ENCODE measurements around the gene CLIC3. TPM values are rescaled to one million over a fixed set of nuclear protein-coding genes. Genes with fewer than 3 reads are reported as not detected.

Gene CLIC3
- total RNA-seq, 1 experiment from 2014 or later, result not detected

DNA sequence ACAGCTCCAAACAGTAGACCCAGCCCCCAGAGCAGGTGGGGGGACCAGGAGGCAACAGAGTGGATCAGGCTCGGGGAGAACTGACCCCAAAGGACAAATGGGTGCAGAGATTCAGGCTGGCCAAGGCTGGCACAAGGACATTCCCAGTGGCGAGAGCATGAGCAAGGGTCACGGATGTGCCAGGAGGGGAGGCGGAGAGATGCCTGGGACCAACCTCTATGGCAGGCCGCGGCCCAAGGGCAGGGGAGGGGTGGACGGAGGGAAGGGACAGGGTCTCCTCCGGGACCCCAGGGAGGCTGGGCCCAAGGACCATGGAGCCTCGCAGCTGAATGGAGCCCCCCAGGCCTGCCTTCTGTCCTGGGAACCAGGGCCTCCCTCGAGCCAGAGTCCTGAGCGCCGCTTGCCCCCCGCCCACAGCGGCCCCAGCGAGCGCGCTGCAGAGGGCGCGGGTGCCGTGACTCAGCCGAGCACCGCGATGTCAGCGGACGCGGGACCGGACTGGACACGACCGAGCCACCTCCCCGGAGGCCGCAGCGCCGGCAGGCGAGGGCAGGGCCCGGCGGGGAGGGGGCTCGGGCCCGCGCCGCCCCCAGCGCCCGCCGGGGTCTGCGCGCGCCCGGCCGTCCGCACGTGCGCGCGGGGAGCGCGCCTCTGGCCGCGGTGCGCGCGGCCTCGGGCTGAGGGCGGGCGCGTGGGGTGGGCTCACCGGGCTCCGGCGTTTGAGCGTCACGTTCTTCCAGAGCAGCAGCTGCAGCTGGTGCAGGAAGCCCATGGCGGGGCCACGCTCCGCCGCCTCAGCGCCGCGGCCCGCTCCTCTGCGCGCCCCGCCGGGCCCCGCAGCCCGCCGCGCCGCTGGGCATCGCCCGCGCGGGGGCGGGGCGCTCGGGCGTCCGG lies 31.2 kb upstream of the CLIC3 start, which contains the start of gene ABCA2:
TSS of gene ABCA2 (minus strand) at position 869 of the 894 bp plus-strand sequence. CDS start at position 772, 97 bp downstream.
- CTCF ChIA-PET, result interaction anchor here (0.5 to 0.6 kb wide), 2 partner anchors 15 to 204 kb away, joined by 5 read pairs; no protein-coding TSS in a partner anchor
- Histone ChIP-seq H3K9me3 (ENCODE audit: low read depth, low read length, poor library complexity, severe bottlenecking) (no peaks in the 10 kb centered on the region), H3K27ac (ENCODE audit: low read depth, low read length, poor library complexity, severe bottlenecking) (peak within 1 kb of the TSS; percentile 64), H3K4me3 (ENCODE audit: low read depth, low read length, poor library complexity, severe bottlenecking) (peak within 1 kb of the TSS; percentile 61), H3K27me3 (replicated peaks; ENCODE audit: insufficient read depth, low read depth, low read length, poor library complexity) (no peaks in the 10 kb centered on the region), H3K36me3 (ENCODE audit: insufficient read depth, low read length, poor library complexity, severe bottlenecking) (no peaks in the 10 kb centered on the region), H3K4me1 (ENCODE audit: insufficient read depth, low read length, poor library complexity, severe bottlenecking) (peaks cover 10% of the 10 kb centered on the region)
- no peak for DNase-seq (ENCODE audit: low spot score)
- TF ChIP-seq EZH2 (IDR thresholded peaks at IDR 0.05; ENCODE audit: borderline replicate concordance, low read depth, low read length, poor library complexity, severe bottlenecking), result no peak
- TF ChIP-seq, protein P1, sequence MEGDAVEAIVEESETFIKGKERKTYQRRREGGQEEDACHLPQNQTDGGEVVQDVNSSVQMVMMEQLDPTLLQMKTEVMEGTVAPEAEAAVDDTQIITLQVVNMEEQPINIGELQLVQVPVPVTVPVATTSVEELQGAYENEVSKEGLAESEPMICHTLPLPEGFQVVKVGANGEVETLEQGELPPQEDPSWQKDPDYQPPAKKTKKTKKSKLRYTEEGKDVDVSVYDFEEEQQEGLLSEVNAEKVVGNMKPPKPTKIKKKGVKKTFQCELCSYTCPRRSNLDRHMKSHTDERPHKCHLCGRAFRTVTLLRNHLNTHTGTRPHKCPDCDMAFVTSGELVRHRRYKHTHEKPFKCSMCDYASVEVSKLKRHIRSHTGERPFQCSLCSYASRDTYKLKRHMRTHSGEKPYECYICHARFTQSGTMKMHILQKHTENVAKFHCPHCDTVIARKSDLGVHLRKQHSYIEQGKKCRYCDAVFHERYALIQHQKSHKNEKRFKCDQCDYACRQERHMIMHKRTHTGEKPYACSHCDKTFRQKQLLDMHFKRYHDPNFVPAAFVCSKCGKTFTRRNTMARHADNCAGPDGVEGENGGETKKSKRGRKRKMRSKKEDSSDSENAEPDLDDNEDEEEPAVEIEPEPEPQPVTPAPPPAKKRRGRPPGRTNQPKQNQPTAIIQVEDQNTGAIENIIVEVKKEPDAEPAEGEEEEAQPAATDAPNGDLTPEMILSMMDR (conservative IDR thresholded peaks at IDR 0.05; ENCODE audit: low read depth, low read length), result no peak
- POLR2A ChIA-PET (ENCODE audit: low non-redundant PET), result no interaction called here
- intact Hi-C loops (cut with micrococcal nuclease; ENCODE audit: unreplicated experiment), result no loop called here
- BruUV-seq (replicated peaks), result no TSS peak

DNA sequence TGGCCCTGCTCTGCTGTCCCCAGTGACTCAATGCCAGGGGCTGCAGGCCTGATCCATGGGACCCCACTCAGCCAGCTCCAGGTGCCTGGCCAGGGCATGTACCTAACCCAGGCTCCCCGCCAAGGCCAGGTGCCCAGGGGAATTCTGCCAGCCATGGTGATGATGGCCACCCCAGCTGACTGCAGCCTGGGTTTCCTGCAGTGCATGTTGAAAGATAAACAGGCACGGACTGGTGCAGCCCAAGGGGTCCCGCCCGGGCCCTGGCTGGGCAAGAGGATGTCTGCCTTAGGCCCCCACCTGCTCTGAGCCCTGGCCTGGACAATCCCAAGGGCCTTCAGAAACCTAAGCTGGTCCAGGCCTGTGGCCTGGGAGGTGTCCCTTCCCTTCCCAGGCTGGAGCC lies 30.5 kb upstream of the CLIC3 start:
- no peaks in the 10 kb centered on the region for H3K27me3 ChIP-seq (replicated peaks; ENCODE audit: insufficient read depth, low read depth, low read length, poor library complexity)
- no peaks in the 10 kb centered on the region for H3K9me3 ChIP-seq (ENCODE audit: low read depth, low read length, poor library complexity, severe bottlenecking)
- peaks cover 10% of the 10 kb centered on the region for H3K4me1 ChIP-seq (ENCODE audit: insufficient read depth, low read length, poor library complexity, severe bottlenecking)
- no peaks in the 10 kb centered on the region for H3K36me3 ChIP-seq (ENCODE audit: insufficient read depth, low read length, poor library complexity, severe bottlenecking)
- DNase-seq (ENCODE audit: low spot score), result no peak
- no TSS peak for BruUV-seq (replicated peaks)
- no peak overlapping the region for H3K27ac ChIP-seq (ENCODE audit: low read depth, low read length, poor library complexity, severe bottlenecking)
- H3K4me3 ChIP-seq (ENCODE audit: low read depth, low read length, poor library complexity, severe bottlenecking), result peak overlapping the region; percentile 51
- CTCF ChIA-PET, result no interaction called here
- no peak for TF ChIP-seq EZH2 (IDR thresholded peaks at IDR 0.05; ENCODE audit: borderline replicate concordance, low read depth, low read length, poor library complexity, severe bottlenecking)
- TF ChIP-seq, protein P1 (conservative IDR thresholded peaks at IDR 0.05; ENCODE audit: low read depth, low read length), result no peak
- intact Hi-C loops (cut with micrococcal nuclease; ENCODE audit: unreplicated experiment), result no loop called here
- POLR2A ChIA-PET (ENCODE audit: low non-redundant PET), result no interaction called here

- ChIA-PET CTCF (no interaction called here), POLR2A (ENCODE audit: low non-redundant PET) (no interaction called here)
- Histone ChIP-seq H3K4me1 (ENCODE audit: insufficient read depth, low read length, poor library complexity, severe bottlenecking) (peaks cover 10% of the 10 kb centered on the region), H3K4me3 (ENCODE audit: low read depth, low read length, poor library complexity, severe bottlenecking) (no peak overlapping the region), H3K9me3 (ENCODE audit: low read depth, low read length, poor library complexity, severe bottlenecking) (no peaks in the 10 kb centered on the region), H3K27me3 (replicated peaks; ENCODE audit: insufficient read depth, low read depth, low read length, poor library complexity) (no peaks in the 10 kb centered on the region), H3K27ac (ENCODE audit: low read depth, low read length, poor library complexity, severe bottlenecking) (no peak overlapping the region), H3K36me3 (ENCODE audit: insufficient read depth, low read length, poor library complexity, severe bottlenecking) (no peaks in the 10 kb centered on the region)
- intact Hi-C loops (cut with micrococcal nuclease; ENCODE audit: unreplicated experiment), result no loop called here
- DNase-seq (ENCODE audit: low spot score), result no peak
- no TSS peak for BruUV-seq (replicated peaks)
- TF ChIP-seq EZH2 (IDR thresholded peaks at IDR 0.05; ENCODE audit: borderline replicate concordance, low read depth, low read length, poor library complexity, severe bottlenecking), result no peak
- TF ChIP-seq, protein P1 (conservative IDR thresholded peaks at IDR 0.05; ENCODE audit: low read depth, low read length), result no peak
Observed at GRCh38 chr9:137026384-137026783, 30.0 kb upstream of the CLIC3 start.

Data from A673 (cell line).